Heart left ventricle (tissue), 16 donors: ENCODE results near the gene ACOD1. TPM values are rescaled to one million over a fixed set of nuclear protein-coding genes. Genes with fewer than 3 reads are reported as not detected.
A peak's percentile ranks its signal among the peaks of the same experiment; 100 is the strongest.
"Not testable (repeated sequence)": the region's sequence is repeated elsewhere in the genome, so short reads cannot be mapped to it uniquely, and the experiment has no call there.

Experiments
- ATAC-seq, 4 donors: fragments of 200-7000 bp; cut with Tn5 transposase; one replicate each; pipeline ENCODE4 v1.9.1; 2020 to 2022; ENCODE audit warnings: moderate library complexity in 4 of 4, mild to moderate bottlenecking in 3 of 4, moderate number of reproducible peaks in 1 of 4
- DNase-seq, 5 donors: peaks; one replicate each; pipeline ENCODE4 v3.0.0-alpha.2; 2020
- H3K27ac ChIP-seq, 12 donors: fragments of 200-600 bp; sonication (generic) in 4 of 12; one replicate each; pipeline versions ENCODE4 v1.5.0 to v1.8.0; 2016 to 2022; ENCODE audit warnings: mild to moderate bottlenecking in 2 of 12
- H3K27me3 ChIP-seq, 9 donors: fragments of 200-600 bp; sonication (generic) in 2 of 9; one replicate each; pipeline versions ENCODE4 v1.5.1 to v1.8.0; 2016 to 2022; ENCODE audit warnings: mild to moderate bottlenecking in 3 of 9
- H3K36me3 ChIP-seq, 9 donors: fragments of 200-600 bp; sonication (generic) in 2 of 9; one replicate each; pipeline versions ENCODE4 v1.5.0 to v1.8.0; 2018 to 2022; ENCODE audit warnings: mild to moderate bottlenecking in 2 of 9
- H3K4me1 ChIP-seq, 12 donors: fragments of 200-600 bp; sonication (generic) in 4 of 12; one replicate each; pipeline versions ENCODE4 v1.5.0 to v1.8.0; 2016 to 2022; ENCODE audit warnings: mild to moderate bottlenecking in 3 of 12
- H3K4me3 ChIP-seq, 12 donors: fragments of 200-600 bp; sonication (generic) in 4 of 12; one replicate each; pipeline versions ENCODE4 v1.5.0 to v1.8.0; 2017 to 2022; ENCODE audit warnings: mild to moderate bottlenecking in 9 of 12, moderate library complexity in 4 of 12
- H3K9me3 ChIP-seq, 12 donors: fragments of 200-600 bp; sonication (generic) in 4 of 12; one replicate each; pipeline versions ENCODE4 v1.5.0 to v1.8.0; 2016 to 2022; ENCODE audit warnings: mild to moderate bottlenecking in 1 of 12
- POLR2A ChIP-seq, 2 donors: fragments of 450-650 bp; IDR thresholded peaks; one replicate each; pipeline ENCODE4 v1.6.1; 2017; ENCODE audit warnings: antibody characterized with exemption in 2 of 2, mild to moderate bottlenecking in 2 of 2, moderate library complexity in 2 of 2
- WGBS, 4 donors: extraction: QIAGEN DNeasy Blood & Tissue Kit in 2 of 4; methylation state at CpG; one replicate each; pipeline versions ENCODE4 v1.1.5 to v1.1.7; 2013 to 2018; 5-methylcytosine and 5-hydroxymethylcytosine counted together
- intact Hi-C, 10 donors: fragments of 100-400 bp; cut with DNase I; formaldehyde crosslinking; loops; one replicate each; pipeline versions ENCODE4 v1.11.1 to v1.14.2; 2022
- polyA plus RNA-seq, 2 donors: library from polyadenylated mRNA; stranded (reverse); fragments of 200-250 nt; gene quantifications; one replicate each; pipeline ENCODE4 v1.2.3, GENCODE V29; 2013
- total RNA-seq, 9 donors: library from RNA; depleted of rRNA in 2 of 9; stranded (reverse); fragments of >200 nt in 2 of 9; fragmentation: NEBNext Ultra II Directional in 3 of 9; extraction: Animal tissue kit (Norgen Biotek cat#: 25700) in 3 of 9; gene quantifications; one replicate each; pipeline versions ENCODE4 v1.1.0 to v1.2.4, GENCODE V29; 2016 to 2023
- TF ChIP-seq, protein P1 (sequence below), 12 donors: fragments of 200-600 bp; sonication (generic) in 4 of 12; IDR thresholded peaks; one replicate each; pipeline versions ENCODE4 v1.5.0 to v1.8.0; 2018 to 2022; ENCODE audit warnings: antibody characterized with exemption in 12 of 12, mild to moderate bottlenecking in 5 of 12
- donor health status: ischemic (EF 13 %, LVEDD 7.1; RV severe dilation, severe dysfunction).
- donor health status: healthy with polysubstance abuse.
- donor health status: DM: no; HTN: yes; CAD: no.
- donor health status: DM: no; HTN: no; CAD: no.
- donor health status: ischemic (EF 25% LVEDD 6.9; RV normal size, moderate dysfunction).
- donor health status: ischemic (EF 25% LVEDD 5.7; RV mildly dilated, moderate dysfunction).
- donor health status: healthy.
- donor health status: DM: yes; HTN: yes; CAD: no.
- donor health status: ischemic (EF 35%, LVEDD 5.7; RV mildly dilated, moderate dysfunction).
- donor health status: nonischemic (EF 11% LVEDD 7.7; RV severe dilation, severe dysfunction).
- donor health status: DM: yes; HTN: yes; CAD: no.
- donor health status: PGD.
- donor health status: ischemic (EF 29% LVEDD 5.4; RV normal size, mild dysfunction).
- donor health status: nonischemic (EF 23%, LVEDD 6.1; RV moderate dilation, normal function).

The ACOD1 gene
- total and polyA plus RNA-seq, 11 donors, result 0.91 TPM; not detected in 10

DNA sequence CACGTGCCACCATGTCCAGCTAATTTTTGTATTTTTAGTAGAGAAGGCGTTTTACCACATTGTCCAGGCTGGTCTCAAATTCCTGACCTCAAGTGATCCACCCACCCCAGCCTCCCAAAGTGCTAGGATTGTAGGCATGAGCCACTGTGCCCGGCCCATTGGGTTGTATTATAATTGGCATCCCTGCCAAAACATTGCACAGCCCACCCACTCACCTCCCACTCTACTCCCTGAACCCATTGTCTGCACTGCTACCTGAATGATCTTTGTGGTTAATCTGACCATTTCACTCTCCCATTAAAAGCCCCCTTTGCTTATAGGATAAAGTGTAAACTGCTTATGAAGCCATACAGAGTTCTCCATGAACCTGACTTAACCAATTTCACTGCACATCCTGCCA, 35.8 kb upstream of the ACOD1 start:
- TF ChIP-seq, protein P1, sequence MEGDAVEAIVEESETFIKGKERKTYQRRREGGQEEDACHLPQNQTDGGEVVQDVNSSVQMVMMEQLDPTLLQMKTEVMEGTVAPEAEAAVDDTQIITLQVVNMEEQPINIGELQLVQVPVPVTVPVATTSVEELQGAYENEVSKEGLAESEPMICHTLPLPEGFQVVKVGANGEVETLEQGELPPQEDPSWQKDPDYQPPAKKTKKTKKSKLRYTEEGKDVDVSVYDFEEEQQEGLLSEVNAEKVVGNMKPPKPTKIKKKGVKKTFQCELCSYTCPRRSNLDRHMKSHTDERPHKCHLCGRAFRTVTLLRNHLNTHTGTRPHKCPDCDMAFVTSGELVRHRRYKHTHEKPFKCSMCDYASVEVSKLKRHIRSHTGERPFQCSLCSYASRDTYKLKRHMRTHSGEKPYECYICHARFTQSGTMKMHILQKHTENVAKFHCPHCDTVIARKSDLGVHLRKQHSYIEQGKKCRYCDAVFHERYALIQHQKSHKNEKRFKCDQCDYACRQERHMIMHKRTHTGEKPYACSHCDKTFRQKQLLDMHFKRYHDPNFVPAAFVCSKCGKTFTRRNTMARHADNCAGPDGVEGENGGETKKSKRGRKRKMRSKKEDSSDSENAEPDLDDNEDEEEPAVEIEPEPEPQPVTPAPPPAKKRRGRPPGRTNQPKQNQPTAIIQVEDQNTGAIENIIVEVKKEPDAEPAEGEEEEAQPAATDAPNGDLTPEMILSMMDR (IDR thresholded peaks at IDR 0.05), result no peak
- no peak for TF ChIP-seq POLR2A (IDR thresholded peaks at IDR 0.05)
- H3K9me3 ChIP-seq, result no peaks in the 10 kb centered on the region
- H3K36me3 ChIP-seq, result no peaks in the 10 kb centered on the region
- no peak overlapping the region for H3K27ac ChIP-seq
- WGBS, 4 donors, result 86 to 90% (median 87%) methylated on average over 3 of the region's 3 CpGs
- intact Hi-C loops, result no loop called here
- no peaks in the 10 kb centered on the region for H3K27me3 ChIP-seq
- no peaks in the 10 kb centered on the region for H3K4me1 ChIP-seq
- DNase-seq (no peak), ATAC-seq (no peak)
- H3K4me3 ChIP-seq, result no peak overlapping the region

- Histone ChIP-seq H3K27ac (no peak overlapping the region), H3K27me3 (no peaks in the 10 kb centered on the region), H3K36me3 (no peaks in the 10 kb centered on the region), H3K9me3 (no peaks in the 10 kb centered on the region), H3K4me1 (no peaks in the 10 kb centered on the region), H3K4me3 (no peak overlapping the region)
- intact Hi-C loops, result no loop called here
- no peak for TF ChIP-seq POLR2A (IDR thresholded peaks at IDR 0.05)
- TF ChIP-seq, protein P1 (IDR thresholded peaks at IDR 0.05), result no peak
- DNase-seq (no peak), ATAC-seq (no peak)
- WGBS, 4 donors, result 70 to 82% (median 77%) methylated on average over 4 of the region's 4 CpGs
Observed at GRCh38 chr13:76913898-76914297, 34.4 kb upstream of the ACOD1 start.

- no peak for DNase-seq
- ATAC-seq, result no peak
- no peaks in the 10 kb centered on the region for H3K4me1 ChIP-seq
- no peak overlapping the region for H3K4me3 ChIP-seq
- no peak for TF ChIP-seq POLR2A (IDR thresholded peaks at IDR 0.05)
- TF ChIP-seq, protein P1 (IDR thresholded peaks at IDR 0.05), result no peak
- no peaks in the 10 kb centered on the region for H3K27me3 ChIP-seq
- no peaks in the 10 kb centered on the region for H3K36me3 ChIP-seq
- intact Hi-C loops, result no loop called here
- no peaks in the 10 kb centered on the region for H3K9me3 ChIP-seq
- no peak overlapping the region for H3K27ac ChIP-seq
- 74 to 87% (median 81%) methylated on average over 1 of the region's 1 CpG for WGBS, 4 donors
Observed at GRCh38 chr13:76917095-76917494, 31.2 kb upstream of the ACOD1 start.

- intact Hi-C loops, H3K4me3 ChIP-seq, H3K27me3 ChIP-seq, H3K4me1 ChIP-seq, H3K9me3 ChIP-seq, H3K27ac ChIP-seq, H3K36me3 ChIP-seq: not testable (repeated sequence)
- 75 to 77% (median 77%) methylated on average over 12 of the region's 12 CpGs for WGBS, 4 donors
- peak in 3 of 4 donors; percentile 13 to 51 (median 29) for ATAC-seq
- DNase-seq, result peak in 1 of 5 donors; percentile 30
Observed at GRCh38 chr13:76917755-76918481, 30.4 kb upstream of the ACOD1 start.

- DNase-seq (no peak), ATAC-seq (no peak)
- 50 to 95% (median 86%) methylated on average over 1 of the region's 1 CpG for WGBS, 4 donors
Observed at GRCh38 chr13:76921516-76921915, 26.8 kb upstream of the ACOD1 start.

More at GRCh38 chr13:76921516-76921915, 26.8 kb upstream of the ACOD1 start:
- no peaks in the 10 kb centered on the region for H3K9me3 ChIP-seq
- no peaks in the 10 kb centered on the region for H3K36me3 ChIP-seq
- no peak overlapping the region for H3K4me3 ChIP-seq
- H3K27ac ChIP-seq, result no peak overlapping the region
- no peaks in the 10 kb centered on the region for H3K4me1 ChIP-seq
- TF ChIP-seq POLR2A (IDR thresholded peaks at IDR 0.05), result no peak
- no peaks in the 10 kb centered on the region for H3K27me3 ChIP-seq
- intact Hi-C loops, result no loop called here
